ENCODE data around the gene MCUR1. TPM values are rescaled to one million over a fixed set of nuclear protein-coding genes. Genes with fewer than 3 reads are reported as not detected.
A peak's percentile ranks its signal among the peaks of the same experiment; 100 is the strongest.
"Not testable (repeated sequence)": the region's sequence is repeated elsewhere in the genome, so short reads cannot be mapped to it uniquely, and the experiment has no call there.

The MCUR1 gene
- total and polyA plus RNA-seq, 2 experiments from 2014 or later = 16.1 to 27.6 TPM

GRCh38 chr6:13851803-13852202 is 37.4 kb upstream of the MCUR1 start:
- Histone ChIP-seq H3K4me1 (ENCODE audit: insufficient read depth) (peaks cover 10% of the 10 kb centered on the region), H3K27me3 (no peaks in the 10 kb centered on the region), H2AFZ (no peak overlapping the region), H3K4me3 (no peak overlapping the region), H3K79me2 (no peaks in the 10 kb centered on the region), H3K27ac (no peak overlapping the region), H3K4me2 (no peak overlapping the region), H3K9me3 (ENCODE audit: low read depth) (no peaks in the 10 kb centered on the region), H4K20me1 (ENCODE audit: insufficient read depth, poor library complexity, severe bottlenecking) (no peaks in the 10 kb centered on the region), H3K9me2 (replicated peaks; ENCODE audit: insufficient read depth) (no peaks in the 10 kb centered on the region), H3K36me3 (replicated peaks; ENCODE audit: insufficient read depth, low read depth) (no peaks in the 10 kb centered on the region)
- WGBS (ENCODE audit: low lambda C conversion rate, missing lambda C conversion rate) = 86% methylated on average over 2 of the region's 2 CpGs
- DNase-seq (ENCODE audit: low spot score) = no peak
- TF ChIP-seq, protein P1, sequence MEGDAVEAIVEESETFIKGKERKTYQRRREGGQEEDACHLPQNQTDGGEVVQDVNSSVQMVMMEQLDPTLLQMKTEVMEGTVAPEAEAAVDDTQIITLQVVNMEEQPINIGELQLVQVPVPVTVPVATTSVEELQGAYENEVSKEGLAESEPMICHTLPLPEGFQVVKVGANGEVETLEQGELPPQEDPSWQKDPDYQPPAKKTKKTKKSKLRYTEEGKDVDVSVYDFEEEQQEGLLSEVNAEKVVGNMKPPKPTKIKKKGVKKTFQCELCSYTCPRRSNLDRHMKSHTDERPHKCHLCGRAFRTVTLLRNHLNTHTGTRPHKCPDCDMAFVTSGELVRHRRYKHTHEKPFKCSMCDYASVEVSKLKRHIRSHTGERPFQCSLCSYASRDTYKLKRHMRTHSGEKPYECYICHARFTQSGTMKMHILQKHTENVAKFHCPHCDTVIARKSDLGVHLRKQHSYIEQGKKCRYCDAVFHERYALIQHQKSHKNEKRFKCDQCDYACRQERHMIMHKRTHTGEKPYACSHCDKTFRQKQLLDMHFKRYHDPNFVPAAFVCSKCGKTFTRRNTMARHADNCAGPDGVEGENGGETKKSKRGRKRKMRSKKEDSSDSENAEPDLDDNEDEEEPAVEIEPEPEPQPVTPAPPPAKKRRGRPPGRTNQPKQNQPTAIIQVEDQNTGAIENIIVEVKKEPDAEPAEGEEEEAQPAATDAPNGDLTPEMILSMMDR (IDR thresholded peaks at IDR 0.05; ENCODE audit: poor library complexity) = no peak
- TF ChIP-seq EZH2 (IDR thresholded peaks at IDR 0.05; ENCODE audit: borderline replicate concordance) = no peak
- no peak for TF ChIP-seq EZH2phosphoT487 (IDR thresholded peaks at IDR 0.05; ENCODE audit: low read depth, severe bottlenecking, unreplicated experiment)

- 82% methylated on average over 3 of the region's 3 CpGs for WGBS (ENCODE audit: low lambda C conversion rate, missing lambda C conversion rate)
Observed at GRCh38 chr6:13851330-13851729, 37.0 kb upstream of the MCUR1 start.

DNA sequence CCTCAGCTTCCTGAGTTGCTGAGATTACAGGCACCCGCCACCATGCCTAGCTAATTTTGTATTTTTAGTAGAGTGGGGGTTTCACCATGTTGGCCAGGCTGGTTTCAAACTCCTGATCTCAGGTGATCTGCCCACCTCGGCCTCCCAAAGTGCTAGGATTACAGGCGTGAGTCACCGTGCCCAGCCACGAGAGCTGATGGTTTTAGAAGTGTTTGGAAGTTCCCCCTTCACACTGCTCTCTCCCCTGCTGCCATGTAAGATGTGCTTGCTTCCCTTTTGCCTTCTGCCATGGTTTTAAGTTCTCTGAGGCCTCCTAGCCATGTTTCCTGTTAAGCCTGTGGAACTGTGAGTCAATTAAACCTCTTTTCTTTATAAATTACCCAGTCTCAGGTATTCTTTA is 36.3 kb upstream of the MCUR1 start:
- not testable (repeated sequence) for H3K79me2 ChIP-seq; DNase-seq (ENCODE audit: low spot score); H3K4me3 ChIP-seq; H3K36me3 ChIP-seq (replicated peaks; ENCODE audit: insufficient read depth, low read depth); H2AFZ ChIP-seq; H3K9me3 ChIP-seq (ENCODE audit: low read depth); H3K27me3 ChIP-seq; H3K27ac ChIP-seq; H3K9me2 ChIP-seq (replicated peaks; ENCODE audit: insufficient read depth); H3K4me2 ChIP-seq; H4K20me1 ChIP-seq (ENCODE audit: insufficient read depth, poor library complexity, severe bottlenecking)
- peaks cover 10% of the 10 kb centered on the region for H3K4me1 ChIP-seq (ENCODE audit: insufficient read depth)
- 89% methylated on average over 5 of the region's 5 CpGs for WGBS (ENCODE audit: low lambda C conversion rate, missing lambda C conversion rate)

More at GRCh38 chr6:13851330-13851729, 37.0 kb upstream of the MCUR1 start:
- Histone ChIP-seq H3K36me3 (replicated peaks; ENCODE audit: insufficient read depth, low read depth) (no peaks in the 10 kb centered on the region), H3K4me3 (no peak overlapping the region), H3K27me3 (no peaks in the 10 kb centered on the region), H3K9me2 (replicated peaks; ENCODE audit: insufficient read depth) (no peaks in the 10 kb centered on the region), H3K79me2 (no peaks in the 10 kb centered on the region), H3K4me2 (no peak overlapping the region), H3K27ac (no peak overlapping the region), H4K20me1 (ENCODE audit: insufficient read depth, poor library complexity, severe bottlenecking) (no peaks in the 10 kb centered on the region), H3K9me3 (ENCODE audit: low read depth) (no peaks in the 10 kb centered on the region), H2AFZ (no peak overlapping the region), H3K4me1 (ENCODE audit: insufficient read depth) (peaks cover 10% of the 10 kb centered on the region)
- no peak for DNase-seq (ENCODE audit: low spot score)
- TF ChIP-seq, protein P1 (IDR thresholded peaks at IDR 0.05; ENCODE audit: poor library complexity) = no peak

DNA sequence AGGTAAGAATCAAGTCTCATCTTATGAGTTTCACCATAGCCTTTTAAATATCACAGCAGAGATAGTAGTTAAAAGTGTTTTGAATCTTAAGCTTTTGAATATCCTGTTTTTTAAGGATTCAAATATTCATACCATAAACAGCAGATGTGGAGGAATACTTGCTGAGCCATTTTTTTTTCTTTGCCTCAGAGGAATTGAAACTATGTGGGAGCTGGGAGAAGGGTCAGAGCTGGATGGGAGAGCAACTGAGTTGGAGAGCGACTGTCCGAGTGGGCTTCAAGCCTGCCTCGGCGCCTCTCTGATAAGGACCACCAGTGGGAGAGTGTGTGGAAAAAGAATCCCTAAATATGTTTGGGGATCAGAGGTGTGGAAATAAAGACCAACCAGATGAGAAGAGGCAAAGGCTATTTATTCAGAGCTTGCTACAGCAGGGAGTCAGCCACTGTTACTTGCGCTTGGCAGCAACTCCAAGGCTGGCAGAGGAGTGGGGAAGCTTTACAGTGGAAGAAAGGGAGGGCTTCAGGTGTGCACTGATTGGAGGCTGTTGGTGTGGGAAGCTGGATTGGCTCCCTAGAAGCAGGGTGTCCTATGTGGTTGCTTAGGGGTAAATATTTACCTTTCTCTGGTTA is 34.3 kb upstream of the MCUR1 start:
- 79% methylated on average over 5 of the region's 5 CpGs for WGBS (ENCODE audit: low lambda C conversion rate, missing lambda C conversion rate)
- no peak overlapping the region for H3K4me3 ChIP-seq
- H3K4me1 ChIP-seq (ENCODE audit: insufficient read depth) = peaks cover 10% of the 10 kb centered on the region
- H3K4me2 ChIP-seq = peak overlapping the region; percentile 38
- H3K9me3 ChIP-seq (ENCODE audit: low read depth) = no peaks in the 10 kb centered on the region
- H3K36me3 ChIP-seq (replicated peaks; ENCODE audit: insufficient read depth, low read depth) = no peaks in the 10 kb centered on the region
- H2AFZ ChIP-seq = no peak overlapping the region
- no peaks in the 10 kb centered on the region for H3K27me3 ChIP-seq
- TF ChIP-seq EZH2phosphoT487 (IDR thresholded peaks at IDR 0.05; ENCODE audit: low read depth, severe bottlenecking, unreplicated experiment) = no peak
- TF ChIP-seq, protein P1 (IDR thresholded peaks at IDR 0.05; ENCODE audit: poor library complexity) = no peak
- TF ChIP-seq EZH2 (IDR thresholded peaks at IDR 0.05; ENCODE audit: borderline replicate concordance) = no peak
- no peaks in the 10 kb centered on the region for H3K9me2 ChIP-seq (replicated peaks; ENCODE audit: insufficient read depth)
- no peaks in the 10 kb centered on the region for H3K79me2 ChIP-seq
- H4K20me1 ChIP-seq (ENCODE audit: insufficient read depth, poor library complexity, severe bottlenecking) = no peaks in the 10 kb centered on the region
- no peak for DNase-seq (ENCODE audit: low spot score)
- H3K27ac ChIP-seq = no peak overlapping the region

Measured in hepatocyte (in vitro differentiated cells).